Hepatocyte (in vitro differentiated cells): ENCODE results near the gene CELSR3. TPM values are rescaled to one million over a fixed set of nuclear protein-coding genes. Genes with fewer than 3 reads are reported as not detected.

Experiments
- DNase-seq: peaks from one replicate; pipeline ENCODE4 v3.0.0-alpha.2; 2016; ENCODE audit warnings: low spot score
- H2AFZ ChIP-seq: fragments of 200-600 bp; sonication (generic); 2 replicates; pipeline ENCODE4 v1.6.0; 2016; ENCODE audit warnings: antibody characterized with exemption, mild to moderate bottlenecking
- H3K27ac ChIP-seq: fragments of 200-600 bp; sonication (generic); 2 replicates; pipeline ENCODE4 v1.5.1; 2016; ENCODE audit warnings: mild to moderate bottlenecking
- H3K27me3 ChIP-seq: fragments of 200-600 bp; sonication (generic); 2 replicates; pipeline ENCODE4 v1.6.1; 2016
- H3K36me3 ChIP-seq: fragments of 200-600 bp; sonication (generic); replicated peaks from 2 replicates; pipeline ENCODE4 v1.5.1; 2016; ENCODE audit warnings: low read depth; ENCODE audit not compliant: insufficient read depth
- H3K4me1 ChIP-seq: fragments of 200-600 bp; sonication (generic); 2 replicates; pipeline ENCODE4 v1.5.1; 2016; ENCODE audit warnings: mild to moderate bottlenecking, moderate library complexity; ENCODE audit not compliant: insufficient read depth
- H3K4me2 ChIP-seq: fragments of 200-600 bp; sonication (generic); 2 replicates; pipeline ENCODE4 v1.6.0; 2016
- H3K4me3 ChIP-seq: fragments of 200-600 bp; sonication (generic); 2 replicates; pipeline ENCODE4 v1.5.1; 2016; ENCODE audit warnings: mild to moderate bottlenecking
- H3K79me2 ChIP-seq: fragments of 200-600 bp; sonication (generic); 2 replicates; pipeline ENCODE4 v1.6.0; 2017; ENCODE audit warnings: mild to moderate bottlenecking
- H3K9me2 ChIP-seq: fragments of 200-600 bp; sonication (generic); replicated peaks from 2 replicates; pipeline ENCODE4 v1.6.0; 2017; ENCODE audit warnings: mild to moderate bottlenecking; ENCODE audit not compliant: insufficient read depth
- H3K9me3 ChIP-seq: fragments of 200-600 bp; sonication (generic); 2 replicates; pipeline ENCODE4 v1.5.1; 2016; ENCODE audit warnings: low read depth, mild to moderate bottlenecking
- H4K20me1 ChIP-seq: fragments of 200-600 bp; sonication (generic); 2 replicates; pipeline ENCODE4 v1.6.0; 2016; ENCODE audit warnings: mild to moderate bottlenecking; ENCODE audit not compliant: insufficient read depth, poor library complexity, severe bottlenecking
- EZH2 ChIP-seq: fragments of 200-600 bp; sonication (generic); IDR thresholded peaks from 2 replicates; pipeline ENCODE4 v1.6.1; 2016; ENCODE audit warnings: antibody characterized with exemption, mild to moderate bottlenecking, borderline replicate concordance
- EZH2phosphoT487 ChIP-seq: fragments of 200-600 bp; sonication (generic); IDR thresholded peaks from one replicate; pipeline ENCODE4 v1.6.1; 2018; ENCODE audit warnings: antibody characterized with exemption, mild to moderate bottlenecking, low read depth, moderate library complexity; ENCODE audit not compliant: unreplicated experiment, severe bottlenecking
- WGBS: methylation state at CpG from one replicate; pipeline ENCODE4 v1.1.6; 2016; ENCODE audit warnings: low lambda C conversion rate; ENCODE audit errors: missing lambda C conversion rate; 5-methylcytosine and 5-hydroxymethylcytosine counted together
- polyA plus RNA-seq: library from polyadenylated mRNA; unstranded; fragments of >200 nt; fragmentation: Nextera tagmentation; extraction: Ambion mirVana; gene quantifications from 2 replicates; pipeline ENCODE4 v1.2.1, GENCODE V29; 2016
- total RNA-seq: library from RNA; depleted of rRNA; stranded (reverse); fragments of >200 nt; gene quantifications from 2 replicates; pipeline ENCODE4 v1.2.3, GENCODE V29; 2014
- TF ChIP-seq, protein P1 (sequence below): fragments of 200-600 bp; sonication (generic); IDR thresholded peaks from 2 replicates; pipeline ENCODE4 v1.5.1; 2016; ENCODE audit warnings: antibody characterized with exemption, mild to moderate bottlenecking; ENCODE audit not compliant: poor library complexity

CELSR3 gene
- total and polyA plus RNA-seq, 2 experiments from 2014 or later = 1.8 to 1.9 TPM

DNA sequence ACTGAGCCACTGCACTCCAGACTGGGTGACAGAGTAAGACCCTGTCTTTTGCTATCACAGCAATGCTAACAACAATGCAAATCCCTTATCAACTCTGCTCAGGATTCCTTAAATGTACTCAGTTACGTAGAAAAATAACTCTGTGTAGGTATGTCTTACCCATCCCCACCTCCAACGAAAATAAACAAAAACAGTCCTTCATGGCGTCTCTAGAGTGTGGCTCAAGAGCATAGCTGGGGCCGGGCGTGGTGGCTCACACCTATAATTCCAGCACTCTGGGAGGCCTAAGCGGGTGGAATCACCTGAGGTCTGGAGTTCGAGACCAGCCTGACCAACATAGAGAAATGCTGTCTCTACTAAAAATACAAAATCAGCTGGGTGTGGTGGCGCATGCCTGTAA lies 36.2 kb upstream of the CELSR3 start:
- Histone ChIP-seq H2AFZ (no peak overlapping the region), H3K27ac (no peak overlapping the region), H4K20me1 (peaks cover 100% of the 10 kb centered on the region), H3K36me3 (no peaks in the 10 kb centered on the region), H3K9me2 (no peaks in the 10 kb centered on the region), H3K4me3 (no peak overlapping the region), H3K79me2 (peaks cover 99% of the 10 kb centered on the region), H3K27me3 (no peaks in the 10 kb centered on the region), H3K9me3 (no peaks in the 10 kb centered on the region), H3K4me1 (peaks cover 28% of the 10 kb centered on the region), H3K4me2 (no peak overlapping the region)
- TF ChIP-seq, protein P1, sequence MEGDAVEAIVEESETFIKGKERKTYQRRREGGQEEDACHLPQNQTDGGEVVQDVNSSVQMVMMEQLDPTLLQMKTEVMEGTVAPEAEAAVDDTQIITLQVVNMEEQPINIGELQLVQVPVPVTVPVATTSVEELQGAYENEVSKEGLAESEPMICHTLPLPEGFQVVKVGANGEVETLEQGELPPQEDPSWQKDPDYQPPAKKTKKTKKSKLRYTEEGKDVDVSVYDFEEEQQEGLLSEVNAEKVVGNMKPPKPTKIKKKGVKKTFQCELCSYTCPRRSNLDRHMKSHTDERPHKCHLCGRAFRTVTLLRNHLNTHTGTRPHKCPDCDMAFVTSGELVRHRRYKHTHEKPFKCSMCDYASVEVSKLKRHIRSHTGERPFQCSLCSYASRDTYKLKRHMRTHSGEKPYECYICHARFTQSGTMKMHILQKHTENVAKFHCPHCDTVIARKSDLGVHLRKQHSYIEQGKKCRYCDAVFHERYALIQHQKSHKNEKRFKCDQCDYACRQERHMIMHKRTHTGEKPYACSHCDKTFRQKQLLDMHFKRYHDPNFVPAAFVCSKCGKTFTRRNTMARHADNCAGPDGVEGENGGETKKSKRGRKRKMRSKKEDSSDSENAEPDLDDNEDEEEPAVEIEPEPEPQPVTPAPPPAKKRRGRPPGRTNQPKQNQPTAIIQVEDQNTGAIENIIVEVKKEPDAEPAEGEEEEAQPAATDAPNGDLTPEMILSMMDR = no peak
- TF ChIP-seq EZH2phosphoT487 (no peak), EZH2 (no peak)
- DNase-seq = no peak
- 94% methylated on average over 8 of the region's 8 CpGs for WGBS

DNA sequence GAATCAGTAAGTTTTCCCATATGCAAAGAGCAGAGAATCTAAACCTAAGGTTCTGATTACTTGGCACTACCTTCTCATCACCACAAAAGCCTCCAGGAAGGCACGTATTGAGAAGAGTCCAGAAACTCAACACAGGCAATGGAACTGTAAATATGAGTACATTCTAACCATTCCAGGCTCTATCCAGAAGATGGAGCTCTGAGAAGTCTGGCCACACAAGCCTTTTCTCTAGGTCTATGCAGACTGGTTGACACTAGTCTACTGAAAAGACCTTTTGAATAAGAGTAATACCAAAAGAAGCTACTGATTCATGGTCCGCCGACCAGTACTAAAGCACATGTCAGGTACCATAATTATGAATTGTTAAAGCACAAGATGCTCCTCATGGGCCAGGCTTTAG lies 35.3 kb upstream of the CELSR3 start:
- Histone ChIP-seq H2AFZ (no peak overlapping the region), H3K27ac (peak overlapping the region; percentile 1), H3K9me2 (no peaks in the 10 kb centered on the region), H3K36me3 (no peaks in the 10 kb centered on the region), H3K79me2 (peaks cover 98% of the 10 kb centered on the region), H3K4me3 (no peak overlapping the region), H4K20me1 (peaks cover 100% of the 10 kb centered on the region), H3K27me3 (no peaks in the 10 kb centered on the region), H3K4me1 (peaks cover 30% of the 10 kb centered on the region), H3K9me3 (no peaks in the 10 kb centered on the region), H3K4me2 (no peak overlapping the region)
- DNase-seq = no peak
- WGBS = 96% methylated on average over 3 of the region's 3 CpGs
- TF ChIP-seq EZH2phosphoT487 = no peak
- TF ChIP-seq, protein P1 = peak; percentile 14

GRCh38 chr3:48696601-48697000 lies 33.9 kb upstream of the CELSR3 start:
- no peaks in the 10 kb centered on the region for H3K36me3 ChIP-seq
- peaks cover 30% of the 10 kb centered on the region for H3K4me1 ChIP-seq
- H3K4me2 ChIP-seq = peak overlapping the region; percentile 31
- no peak for DNase-seq
- peaks cover 98% of the 10 kb centered on the region for H3K79me2 ChIP-seq
- H3K9me3 ChIP-seq = no peaks in the 10 kb centered on the region
- no peak overlapping the region for H3K4me3 ChIP-seq
- peak overlapping the region; percentile 23 for H3K27ac ChIP-seq
- H2AFZ ChIP-seq = no peak overlapping the region
- no peaks in the 10 kb centered on the region for H3K9me2 ChIP-seq
- no peaks in the 10 kb centered on the region for H3K27me3 ChIP-seq
- TF ChIP-seq EZH2phosphoT487 = no peak
- TF ChIP-seq EZH2 = no peak
- TF ChIP-seq, protein P1 = no peak
- peaks cover 99% of the 10 kb centered on the region for H4K20me1 ChIP-seq

DNA sequence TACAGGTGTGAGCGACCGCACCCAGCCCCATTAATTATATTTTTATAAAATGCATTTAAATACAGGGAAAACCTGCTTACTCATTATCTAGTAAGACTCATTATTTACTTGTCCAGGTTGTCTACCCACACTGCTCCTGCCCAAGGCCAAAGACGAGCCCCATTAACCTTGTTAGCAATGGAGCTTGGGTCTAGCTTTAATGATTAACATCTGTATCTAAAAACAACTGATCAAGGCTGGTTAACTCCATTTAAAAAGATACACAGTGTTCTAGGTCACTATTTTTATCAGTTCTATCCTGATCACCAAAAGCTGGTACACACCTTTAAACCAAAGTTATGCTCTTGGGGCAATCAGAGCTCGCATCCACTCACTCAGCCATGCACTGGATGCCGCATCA lies 33.5 kb upstream of the CELSR3 start:
- TF ChIP-seq EZH2 (no peak), EZH2phosphoT487 (no peak)
- Histone ChIP-seq H4K20me1 (peaks cover 99% of the 10 kb centered on the region), H3K27me3 (no peaks in the 10 kb centered on the region), H3K9me3 (no peaks in the 10 kb centered on the region), H3K4me3 (no peak overlapping the region), H3K4me2 (peak overlapping the region; percentile 31), H3K36me3 (no peaks in the 10 kb centered on the region), H3K9me2 (no peaks in the 10 kb centered on the region), H3K4me1 (peaks cover 30% of the 10 kb centered on the region), H2AFZ (no peak overlapping the region), H3K79me2 (peaks cover 98% of the 10 kb centered on the region), H3K27ac (peak overlapping the region; percentile 23)
- DNase-seq = no peak
- 87% methylated on average over 5 of the region's 5 CpGs for WGBS
